GM20000 (cell line): ENCODE measurements around the gene VTI1A.

Experiments used
- DNase-seq: peaks from one replicate; pipeline ENCODE4 v3.0.0; 2012; ENCODE audit warnings: low spot score
- CTCF ChIP-seq: IDR thresholded peaks from 2 replicates; pipeline ENCODE4 v1.5.1; 2012; ENCODE audit warnings: mild to moderate bottlenecking, control low read depth; ENCODE audit errors: extremely low read depth, missing control alignments

VTI1A gene

GRCh38 chr10:112580267-112580666 is 133.3 kb downstream of the VTI1A start:
- no peak for TF ChIP-seq CTCF
- no peak for DNase-seq

- TF ChIP-seq CTCF, result no peak
- DNase-seq, result no peak
Observed at GRCh38 chr10:112581921-112582320, 134.9 kb downstream of the VTI1A start.

- no peak for DNase-seq
Observed at GRCh38 chr10:112583236-112583939, 136.4 kb downstream of the VTI1A start.

GRCh38 chr10:112584276-112584675 is 137.3 kb downstream of the VTI1A start:
- TF ChIP-seq CTCF, result no peak
- no peak for DNase-seq

More at GRCh38 chr10:112583236-112583939, 136.4 kb downstream of the VTI1A start:
- no peak for TF ChIP-seq CTCF

- no peak for DNase-seq
- TF ChIP-seq CTCF, result no peak
Observed at GRCh38 chr10:112585126-112585525, 138.1 kb downstream of the VTI1A start.

- DNase-seq, result no peak
- no peak for TF ChIP-seq CTCF
Observed at GRCh38 chr10:112585960-112586359, 138.9 kb downstream of the VTI1A start.

GRCh38 chr10:112587729-112588128 is 140.7 kb downstream of the VTI1A start:
- TF ChIP-seq CTCF, result no peak
- DNase-seq, result no peak
